HL-60 (cell line): ENCODE measurements around the gene RGR.

Experiments
- DNase-seq, 2 experiments: peaks; one replicate each; pipeline ENCODE4 v3.0.0-alpha.2; 2010 to 2020; ENCODE audit warnings: low read depth in 1 of 2, low spot score in 1 of 2
- H3K27ac ChIP-seq: fragments of 250-450 bp; sonication (Bioruptor Pico); replicated peaks from 2 replicates; pipeline ENCODE4 v1.5.1; 2020; ENCODE audit warnings: mild to moderate bottlenecking, moderate library complexity
- H3K27me3 ChIP-seq: fragments of 250-450 bp; sonication (Bioruptor Pico); 2 replicates; pipeline ENCODE4 v1.5.1; 2021; ENCODE audit warnings: mild to moderate bottlenecking, moderate library complexity; ENCODE audit not compliant: insufficient read depth, poor library complexity, severe bottlenecking
- H3K4me3 ChIP-seq: replicated peaks from 2 replicates; pipeline ENCODE4 v1.5.1; 2011; ENCODE audit warnings: mild to moderate bottlenecking, control low read depth, low read length; ENCODE audit not compliant: insufficient read depth
- GABPA ChIP-seq: IDR thresholded peaks from 2 replicates; pipeline ENCODE4 v1.6.1; 2012; ENCODE audit warnings: low read depth
- POLR2AphosphoS5 ChIP-seq: IDR thresholded peaks from 2 replicates; pipeline ENCODE4 v1.6.1; 2012; ENCODE audit warnings: low read depth
- SPI1 ChIP-seq: IDR thresholded peaks from 2 replicates; pipeline ENCODE4 v1.6.1; 2012; ENCODE audit warnings: low read depth, mild to moderate bottlenecking, borderline replicate concordance
- TF ChIP-seq, protein P1 (sequence below): IDR thresholded peaks from 2 replicates; pipeline ENCODE4 v1.6.1; 2012; ENCODE audit warnings: low read depth; ENCODE audit not compliant: insufficient replicate concordance
- TF ChIP-seq, protein P2 (sequence below): IDR thresholded peaks from one replicate; pipeline ENCODE4 v1.5.1; 2011; ENCODE audit warnings: low read length, control low read depth, inconsistent platforms; ENCODE audit not compliant: insufficient read depth

RGR gene

DNA sequence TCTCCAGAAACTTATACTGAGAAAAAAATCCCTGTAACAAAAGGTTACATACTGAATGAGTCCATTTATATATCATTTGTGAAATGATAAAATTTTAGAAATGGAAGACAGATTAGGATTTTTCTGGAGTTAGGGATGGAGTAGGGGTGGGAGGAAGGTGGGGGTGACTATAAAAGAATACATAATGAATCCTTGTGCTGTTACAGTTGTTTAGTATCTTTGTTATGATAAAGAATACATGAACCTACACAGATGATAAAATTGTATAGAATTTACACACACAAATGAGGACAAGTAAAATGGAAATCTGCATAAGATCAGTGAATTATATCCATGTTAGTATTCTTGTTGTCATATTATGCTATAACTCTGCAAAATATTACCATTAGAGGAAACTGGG lies 41.8 kb downstream of the RGR start:
- H3K4me3 ChIP-seq, result no peak overlapping the region
- H3K27ac ChIP-seq, result no peak overlapping the region
- H3K27me3 ChIP-seq, result peaks cover 4% of the 10 kb centered on the region
- TF ChIP-seq, protein P1, sequence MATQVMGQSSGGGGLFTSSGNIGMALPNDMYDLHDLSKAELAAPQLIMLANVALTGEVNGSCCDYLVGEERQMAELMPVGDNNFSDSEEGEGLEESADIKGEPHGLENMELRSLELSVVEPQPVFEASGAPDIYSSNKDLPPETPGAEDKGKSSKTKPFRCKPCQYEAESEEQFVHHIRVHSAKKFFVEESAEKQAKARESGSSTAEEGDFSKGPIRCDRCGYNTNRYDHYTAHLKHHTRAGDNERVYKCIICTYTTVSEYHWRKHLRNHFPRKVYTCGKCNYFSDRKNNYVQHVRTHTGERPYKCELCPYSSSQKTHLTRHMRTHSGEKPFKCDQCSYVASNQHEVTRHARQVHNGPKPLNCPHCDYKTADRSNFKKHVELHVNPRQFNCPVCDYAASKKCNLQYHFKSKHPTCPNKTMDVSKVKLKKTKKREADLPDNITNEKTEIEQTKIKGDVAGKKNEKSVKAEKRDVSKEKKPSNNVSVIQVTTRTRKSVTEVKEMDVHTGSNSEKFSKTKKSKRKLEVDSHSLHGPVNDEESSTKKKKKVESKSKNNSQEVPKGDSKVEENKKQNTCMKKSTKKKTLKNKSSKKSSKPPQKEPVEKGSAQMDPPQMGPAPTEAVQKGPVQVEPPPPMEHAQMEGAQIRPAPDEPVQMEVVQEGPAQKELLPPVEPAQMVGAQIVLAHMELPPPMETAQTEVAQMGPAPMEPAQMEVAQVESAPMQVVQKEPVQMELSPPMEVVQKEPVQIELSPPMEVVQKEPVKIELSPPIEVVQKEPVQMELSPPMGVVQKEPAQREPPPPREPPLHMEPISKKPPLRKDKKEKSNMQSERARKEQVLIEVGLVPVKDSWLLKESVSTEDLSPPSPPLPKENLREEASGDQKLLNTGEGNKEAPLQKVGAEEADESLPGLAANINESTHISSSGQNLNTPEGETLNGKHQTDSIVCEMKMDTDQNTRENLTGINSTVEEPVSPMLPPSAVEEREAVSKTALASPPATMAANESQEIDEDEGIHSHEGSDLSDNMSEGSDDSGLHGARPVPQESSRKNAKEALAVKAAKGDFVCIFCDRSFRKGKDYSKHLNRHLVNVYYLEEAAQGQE, result no peak
- TF ChIP-seq, protein P2, sequence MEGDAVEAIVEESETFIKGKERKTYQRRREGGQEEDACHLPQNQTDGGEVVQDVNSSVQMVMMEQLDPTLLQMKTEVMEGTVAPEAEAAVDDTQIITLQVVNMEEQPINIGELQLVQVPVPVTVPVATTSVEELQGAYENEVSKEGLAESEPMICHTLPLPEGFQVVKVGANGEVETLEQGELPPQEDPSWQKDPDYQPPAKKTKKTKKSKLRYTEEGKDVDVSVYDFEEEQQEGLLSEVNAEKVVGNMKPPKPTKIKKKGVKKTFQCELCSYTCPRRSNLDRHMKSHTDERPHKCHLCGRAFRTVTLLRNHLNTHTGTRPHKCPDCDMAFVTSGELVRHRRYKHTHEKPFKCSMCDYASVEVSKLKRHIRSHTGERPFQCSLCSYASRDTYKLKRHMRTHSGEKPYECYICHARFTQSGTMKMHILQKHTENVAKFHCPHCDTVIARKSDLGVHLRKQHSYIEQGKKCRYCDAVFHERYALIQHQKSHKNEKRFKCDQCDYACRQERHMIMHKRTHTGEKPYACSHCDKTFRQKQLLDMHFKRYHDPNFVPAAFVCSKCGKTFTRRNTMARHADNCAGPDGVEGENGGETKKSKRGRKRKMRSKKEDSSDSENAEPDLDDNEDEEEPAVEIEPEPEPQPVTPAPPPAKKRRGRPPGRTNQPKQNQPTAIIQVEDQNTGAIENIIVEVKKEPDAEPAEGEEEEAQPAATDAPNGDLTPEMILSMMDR, result no peak
- no peak for TF ChIP-seq GABPA
- DNase-seq, result no peak

DNA sequence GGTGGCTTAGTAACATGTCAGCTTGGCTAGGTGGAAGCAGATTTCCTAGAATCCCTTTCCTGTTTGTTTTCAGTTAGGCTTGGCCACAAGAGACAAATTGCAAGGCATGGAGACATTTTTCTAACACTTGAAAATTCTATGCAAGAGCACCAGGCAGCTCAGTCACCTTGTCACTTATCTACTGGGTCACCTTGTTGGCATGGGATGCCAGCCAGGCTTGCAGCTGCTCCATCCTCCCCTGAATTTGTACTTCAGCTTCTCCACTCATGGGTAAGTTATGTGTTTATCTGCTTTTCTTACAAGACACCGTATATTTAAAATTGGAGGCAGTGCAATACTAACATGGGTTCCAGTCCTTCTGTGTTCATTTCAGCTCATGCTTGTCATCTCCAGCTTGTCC lies 43.3 kb downstream of the RGR start:
- Histone ChIP-seq H3K4me3 (no peak overlapping the region), H3K27me3 (peaks cover 4% of the 10 kb centered on the region)
- no peak for TF ChIP-seq SPI1
- TF ChIP-seq, protein P1, result no peak
- TF ChIP-seq POLR2AphosphoS5, result no peak
- no peak for TF ChIP-seq GABPA
- TF ChIP-seq, protein P2, result no peak

DNA sequence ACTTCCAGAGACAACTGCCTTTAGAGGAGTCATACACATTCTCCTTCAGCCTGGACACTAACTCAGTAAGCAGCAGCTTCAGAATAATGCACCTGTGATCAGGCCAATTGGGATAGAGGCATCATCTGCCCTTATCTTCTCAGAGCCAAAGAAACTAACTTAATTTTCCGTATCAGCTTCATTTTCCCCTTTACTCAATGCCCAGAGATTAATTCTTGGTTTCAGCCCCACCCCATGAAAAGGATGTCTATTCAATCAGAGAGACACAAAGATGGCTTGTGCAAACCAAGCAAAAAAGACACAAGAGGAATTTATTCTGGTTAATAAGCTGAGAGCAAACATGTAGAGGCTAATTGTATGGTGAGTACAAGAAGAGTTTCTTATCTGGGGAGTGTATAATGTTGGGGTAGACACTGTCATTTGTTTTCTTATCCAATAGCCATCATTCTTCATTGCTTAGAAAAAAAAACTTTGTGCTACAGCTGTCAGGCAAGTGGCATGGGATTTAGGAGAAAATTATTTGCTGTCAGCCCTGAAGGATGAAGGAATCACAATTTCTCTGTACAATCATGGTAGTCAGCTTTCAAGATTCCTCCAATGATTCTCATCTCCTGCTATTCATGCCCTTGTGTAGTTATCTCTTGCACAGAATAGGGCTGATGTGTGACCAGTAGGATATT lies 44.8 kb downstream of the RGR start:
- peaks cover 4% of the 10 kb centered on the region for H3K27me3 ChIP-seq
- no peak overlapping the region for H3K27ac ChIP-seq
- TF ChIP-seq POLR2AphosphoS5 (no peak), SPI1 (no peak)
- TF ChIP-seq, protein P1, result no peak
- TF ChIP-seq, protein P2, result no peak
- no peak for DNase-seq
- no peak overlapping the region for H3K4me3 ChIP-seq

More for the DNA sequence above, 43.3 kb downstream of the RGR start:
- no peak overlapping the region for H3K27ac ChIP-seq
- no peak for DNase-seq
